Measurements from ENCODE around the gene NEK6. TPM values are rescaled to one million over a fixed set of nuclear protein-coding genes. Genes with fewer than 3 reads are reported as not detected.

The NEK6 gene
- total and polyA plus RNA-seq, 2 experiments from 2014 or later: 33.5 to 44.7 TPM

GRCh38 chr9:124272979-124273378 is 15.2 kb downstream of the NEK6 start:
- Histone ChIP-seq H3K4me2 (no peak overlapping the region), H3K27me3 (no peaks in the 10 kb centered on the region), H3K27ac (no peak overlapping the region), H3K9me3 (ENCODE audit: low read depth) (no peaks in the 10 kb centered on the region), H2AFZ (no peak overlapping the region), H3K4me1 (ENCODE audit: insufficient read depth) (peaks cover 4% of the 10 kb centered on the region), H3K9me2 (replicated peaks; ENCODE audit: insufficient read depth) (no peaks in the 10 kb centered on the region), H3K4me3 (no peak overlapping the region), H4K20me1 (ENCODE audit: insufficient read depth, poor library complexity, severe bottlenecking) (peaks cover 37% of the 10 kb centered on the region), H3K36me3 (replicated peaks; ENCODE audit: insufficient read depth, low read depth) (no peaks in the 10 kb centered on the region), H3K79me2 (peaks cover 99% of the 10 kb centered on the region)
- 96% methylated on average over 9 of the region's 9 CpGs for WGBS (ENCODE audit: low lambda C conversion rate, missing lambda C conversion rate)
- DNase-seq (ENCODE audit: low spot score): no peak
- no peak for TF ChIP-seq CTCF (IDR thresholded peaks at IDR 0.05; ENCODE audit: poor library complexity)

GRCh38 chr9:124273427-124274160 is 15.8 kb downstream of the NEK6 start:
- Histone ChIP-seq H3K27me3 (no peaks in the 10 kb centered on the region), H3K27ac (no peak overlapping the region), H3K4me2 (no peak overlapping the region), H3K79me2 (peaks cover 100% of the 10 kb centered on the region), H3K9me2 (replicated peaks; ENCODE audit: insufficient read depth) (no peaks in the 10 kb centered on the region), H3K4me1 (ENCODE audit: insufficient read depth) (peaks cover 4% of the 10 kb centered on the region), H3K36me3 (replicated peaks; ENCODE audit: insufficient read depth, low read depth) (no peaks in the 10 kb centered on the region), H3K4me3 (no peak overlapping the region), H3K9me3 (ENCODE audit: low read depth) (no peaks in the 10 kb centered on the region), H4K20me1 (ENCODE audit: insufficient read depth, poor library complexity, severe bottlenecking) (peaks cover 41% of the 10 kb centered on the region), H2AFZ (no peak overlapping the region)
- 81% methylated on average over 21 of the region's 21 CpGs for WGBS (ENCODE audit: low lambda C conversion rate, missing lambda C conversion rate)
- no peak for DNase-seq (ENCODE audit: low spot score)
- TF ChIP-seq EZH2 (IDR thresholded peaks at IDR 0.05; ENCODE audit: borderline replicate concordance) (no peak), CTCF (IDR thresholded peaks at IDR 0.05; ENCODE audit: poor library complexity) (no peak), EZH2phosphoT487 (IDR thresholded peaks at IDR 0.05; ENCODE audit: low read depth, severe bottlenecking, unreplicated experiment) (no peak)

GRCh38 chr9:124274226-124274625 is 16.5 kb downstream of the NEK6 start:
- DNase-seq (ENCODE audit: low spot score): no peak
- no peak overlapping the region for H3K27ac ChIP-seq
- 95% methylated on average over 6 of the region's 6 CpGs for WGBS (ENCODE audit: low lambda C conversion rate, missing lambda C conversion rate)
- no peak overlapping the region for H2AFZ ChIP-seq
- peaks cover 98% of the 10 kb centered on the region for H3K79me2 ChIP-seq
- H3K4me3 ChIP-seq: no peak overlapping the region
- peaks cover 42% of the 10 kb centered on the region for H4K20me1 ChIP-seq (ENCODE audit: insufficient read depth, poor library complexity, severe bottlenecking)
- no peaks in the 10 kb centered on the region for H3K36me3 ChIP-seq (replicated peaks; ENCODE audit: insufficient read depth, low read depth)
- TF ChIP-seq CTCF (IDR thresholded peaks at IDR 0.05; ENCODE audit: poor library complexity) (no peak), EZH2phosphoT487 (IDR thresholded peaks at IDR 0.05; ENCODE audit: low read depth, severe bottlenecking, unreplicated experiment) (no peak), EZH2 (IDR thresholded peaks at IDR 0.05; ENCODE audit: borderline replicate concordance) (no peak)
- H3K9me2 ChIP-seq (replicated peaks; ENCODE audit: insufficient read depth): no peaks in the 10 kb centered on the region
- no peaks in the 10 kb centered on the region for H3K27me3 ChIP-seq
- no peak overlapping the region for H3K4me2 ChIP-seq
- H3K4me1 ChIP-seq (ENCODE audit: insufficient read depth): peaks cover 4% of the 10 kb centered on the region
- no peaks in the 10 kb centered on the region for H3K9me3 ChIP-seq (ENCODE audit: low read depth)

Measured in hepatocyte (in vitro differentiated cells).